HG03196 (cell line): ENCODE results near the gene PDE8B.
"Not testable (repeated sequence)": the region's sequence is repeated elsewhere in the genome, so short reads cannot be mapped to it uniquely, and the experiment has no call there.

ENCODE experiments used
- ATAC-seq: cut with Tn5 transposase; IDR thresholded peaks from one replicate; pipeline ENCODE4 v1.9.1; 2021; ENCODE audit not compliant: unreplicated experiment

PDE8B gene

GRCh38 chr5:77430726-77431125 is 220.2 kb downstream of the PDE8B start:
- ATAC-seq = no peak

- no peak for ATAC-seq
Measured at GRCh38 chr5:77431286-77431685, 220.8 kb downstream of the PDE8B start.

GRCh38 chr5:77431719-77432118 is 221.2 kb downstream of the PDE8B start:
- no peak for ATAC-seq

- no peak for ATAC-seq
Measured at GRCh38 chr5:77437194-77437593, 226.7 kb downstream of the PDE8B start.

GRCh38 chr5:77438071-77438470 is 227.6 kb downstream of the PDE8B start:
- ATAC-seq = no peak

GRCh38 chr5:77443670-77444069 is 233.2 kb downstream of the PDE8B start:
- ATAC-seq = no peak

- ATAC-seq = no peak
Measured at GRCh38 chr5:77444356-77444755, 233.9 kb downstream of the PDE8B start.

GRCh38 chr5:77448831-77449230 is 238.4 kb downstream of the PDE8B start:
- ATAC-seq = no peak

GRCh38 chr5:77449277-77449676 is 238.8 kb downstream of the PDE8B start:
- no peak for ATAC-seq

GRCh38 chr5:77449981-77450380 is 239.5 kb downstream of the PDE8B start:
- ATAC-seq = no peak

- ATAC-seq = no peak
Measured at GRCh38 chr5:77452351-77452750, 241.9 kb downstream of the PDE8B start.

GRCh38 chr5:77454123-77454522 is 243.6 kb downstream of the PDE8B start:
- ATAC-seq = no peak

GRCh38 chr5:77461287-77461686 is 250.8 kb downstream of the PDE8B start:
- ATAC-seq = no peak

- ATAC-seq = no peak
Measured at GRCh38 chr5:77463905-77464304, 253.4 kb downstream of the PDE8B start.

GRCh38 chr5:77468875-77469274 is 258.4 kb downstream of the PDE8B start:
- ATAC-seq = not testable (repeated sequence)

- not testable (repeated sequence) for ATAC-seq
Measured at GRCh38 chr5:77475041-77475440, 264.6 kb downstream of the PDE8B start.
